K562 (cell line): Measurements from ENCODE around the gene TUBB2A. TPM values are rescaled to one million over a fixed set of nuclear protein-coding genes. Genes with fewer than 3 reads are reported as not detected.
A peak's percentile ranks its signal among the peaks of the same experiment; 100 is the strongest.

Experiments used
- ARNT ChIP-seq, 2 experiments: fragments of 450-650 bp; IDR thresholded peaks; 2 replicates each; pipeline ENCODE4 v1.6.1; 2016; ENCODE audit warnings: mild to moderate bottlenecking in 1 of 2
- ATF1 ChIP-seq, 2 experiments: fragments of 450-650 bp in 1 of 2; IDR thresholded peaks; 2 replicates each; pipeline ENCODE4 v1.6.1; 2016; ENCODE audit warnings: missing compliant biosample characterization in 1 of 2, missing genetic modification characterization in 1 of 2
- BHLHE40 ChIP-seq: IDR thresholded peaks from 2 replicates; pipeline ENCODE4 v1.6.1; 2011; ENCODE audit warnings: low read length, improper control_type of control experiment
- CEBPG ChIP-seq, 3 experiments: fragments of 200-800 bp in 1 of 3; sonication (Bioruptor generic) in 1 of 3; sonication (generic) in 1 of 3; formaldehyde crosslinking in 1 of 3; IDR thresholded peaks in 2 of 3; conservative IDR thresholded peaks in 1 of 3; 2 replicates each; pipeline versions ENCODE4 v1.6.1 to v1.8.0; 2016 to 2022; ENCODE audit warnings: missing compliant biosample characterization in 2 of 3, missing genetic modification characterization in 2 of 3, mild to moderate bottlenecking in 1 of 3, missing genetic modification reagents in 1 of 3
- ETV6 ChIP-seq, 3 experiments: fragments of 150-350 bp in 1 of 3; sonication (generic) in 1 of 3; formaldehyde crosslinking in 1 of 3; IDR thresholded peaks; 2 replicates each; pipeline versions ENCODE4 v1.6.1 to v1.8.0; 2014 to 2022; ENCODE audit warnings: borderline replicate concordance in 2 of 3, low read depth in 2 of 3, antibody characterized with exemption in 1 of 3, low read length in 1 of 3, mild to moderate bottlenecking in 1 of 3, missing genetic modification reagents in 1 of 3
- GATAD2B ChIP-seq: fragments of 450-650 bp; IDR thresholded peaks from 2 replicates; pipeline ENCODE4 v1.6.1; 2017; ENCODE audit warnings: mild to moderate bottlenecking, borderline replicate concordance
- IRF2 ChIP-seq: sonication (generic); formaldehyde crosslinking; IDR thresholded peaks from 2 replicates; pipeline ENCODE4 v1.8.1; 2022; ENCODE audit warnings: mild to moderate bottlenecking, missing genetic modification reagents
- KAT2B ChIP-seq: IDR thresholded peaks from one replicate; pipeline ENCODE4 v1.6.1; 2012; ENCODE audit warnings: low read depth, mild to moderate bottlenecking, control low read depth, inconsistent platforms, low read length, moderate library complexity
- KDM1A ChIP-seq, 2 experiments: fragments of 450-650 bp; IDR thresholded peaks; 2 replicates each; pipeline ENCODE4 v1.6.1; 2016; ENCODE audit warnings: mild to moderate bottlenecking in 2 of 2
- L3MBTL2 ChIP-seq: fragments of 450-650 bp; IDR thresholded peaks from 2 replicates; pipeline ENCODE4 v1.6.1; 2016; ENCODE audit warnings: mild to moderate bottlenecking, moderate library complexity
- MYC ChIP-seq, 2 experiments: fragments of 250-450 bp in 1 of 2; sonication (Bioruptor Pico) in 1 of 2; IDR thresholded peaks; 2 replicates each; pipeline versions ENCODE4 v1.5.1 to v1.6.1; 2012 to 2021; ENCODE audit warnings: low read depth in 2 of 2, borderline replicate concordance in 1 of 2, improper control_type of control experiment in 1 of 2, low read length in 1 of 2, mild to moderate bottlenecking in 1 of 2, moderate library complexity in 1 of 2
- POLR2AphosphoS2 ChIP-seq: IDR thresholded peaks from 2 replicates; pipeline ENCODE4 v1.6.1; 2012; ENCODE audit warnings: low read length, improper control_type of control experiment
- PRPF4 ChIP-seq: fragments of 200-400 bp; formaldehyde crosslinking; IDR thresholded peaks from one replicate; pipeline ENCODE4 v1.6.1; 2017; ENCODE audit warnings: low read length, low read depth, mild to moderate bottlenecking; ENCODE audit not compliant: insufficient read depth, poor library complexity, severe bottlenecking
- ZNF436 ChIP-seq: fragments of 250-450, 450-650 bp; sonication (Bioruptor Pico); formaldehyde crosslinking; IDR thresholded peaks from 2 replicates; pipeline ENCODE4 v1.7.0; 2020; ENCODE audit warnings: mild to moderate bottlenecking
- ZNF766 ChIP-seq: fragments of 200-800 bp; sonication (Bioruptor generic); conservative IDR thresholded peaks from 2 replicates; pipeline ENCODE4 v1.6.1; 2016; ENCODE audit warnings: missing genetic modification characterization, missing compliant biosample characterization
- polyA plus RNA-seq, 8 experiments: library from polyadenylated mRNA; depleted of rRNA in 4 of 8; stranded (reverse) in 5 of 8; unstranded in 3 of 8; fragments of >200 nt; fragmentation: Nextera tagmentation in 2 of 8; fragmentation: Illumina TruSeq in 1 of 8; extraction: Ambion mirVana in 2 of 8; extraction: Trizol in 1 of 8; gene quantifications; 2 replicates each; pipeline versions ENCODE4 v1.2.1 to v1.2.3, GENCODE V29; 2011 to 2014; ENCODE audit warnings: inconsistent platforms in 1 of 8, missing spikeins in 1 of 8
- total RNA-seq, 7 experiments: library from RNA; depleted of rRNA in 6 of 7; stranded (reverse); fragments of >200 nt in 6 of 7; fragmentation: Illumina TruSeq in 2 of 7; extraction: Trizol in 2 of 7; gene quantifications; 2 replicates each; pipeline versions ENCODE4 v1.2.1 to v1.2.3, GENCODE V29; 2011 to 2021; ENCODE audit warnings: low replicate concordance in 1 of 7
- TF ChIP-seq, protein P1 (sequence below), 3 experiments: IDR thresholded peaks in 2 of 3; conservative IDR thresholded peaks in 1 of 3; 2 replicates each; pipeline ENCODE4 v1.5.1; 2011 to 2012; ENCODE audit warnings: low read length in 3 of 3, mild to moderate bottlenecking in 3 of 3, control low read depth in 2 of 3, improper control_type of control experiment in 1 of 3, inconsistent platforms in 1 of 3, low read depth in 1 of 3, mixed read lengths in 1 of 3, moderate library complexity in 1 of 3; ENCODE audit not compliant: insufficient read depth in 2 of 3
- TF ChIP-seq, protein P2 (sequence below): sonication (generic); formaldehyde crosslinking; IDR thresholded peaks from 2 replicates; pipeline ENCODE4 v1.8.0; 2022; ENCODE audit warnings: missing genetic modification reagents, mild to moderate bottlenecking, moderate library complexity, borderline replicate concordance
- TF ChIP-seq, protein P3 (sequence below): sonication (generic); formaldehyde crosslinking; IDR thresholded peaks from 2 replicates; pipeline ENCODE4 v1.8.1; 2023; ENCODE audit warnings: mild to moderate bottlenecking, missing genetic modification reagents
- TF ChIP-seq, protein P4 (sequence below): IDR thresholded peaks from 2 replicates; pipeline ENCODE4 v1.6.1; 2014; ENCODE audit warnings: antibody characterized with exemption

TUBB2A gene
- total and polyA plus RNA-seq, 9 of the 15 experiments (the other 6 are each of a cell fraction or from before 2014, with no cell fraction given), result 3.6 to 92.1 (median 45.6) TPM

DNA sequence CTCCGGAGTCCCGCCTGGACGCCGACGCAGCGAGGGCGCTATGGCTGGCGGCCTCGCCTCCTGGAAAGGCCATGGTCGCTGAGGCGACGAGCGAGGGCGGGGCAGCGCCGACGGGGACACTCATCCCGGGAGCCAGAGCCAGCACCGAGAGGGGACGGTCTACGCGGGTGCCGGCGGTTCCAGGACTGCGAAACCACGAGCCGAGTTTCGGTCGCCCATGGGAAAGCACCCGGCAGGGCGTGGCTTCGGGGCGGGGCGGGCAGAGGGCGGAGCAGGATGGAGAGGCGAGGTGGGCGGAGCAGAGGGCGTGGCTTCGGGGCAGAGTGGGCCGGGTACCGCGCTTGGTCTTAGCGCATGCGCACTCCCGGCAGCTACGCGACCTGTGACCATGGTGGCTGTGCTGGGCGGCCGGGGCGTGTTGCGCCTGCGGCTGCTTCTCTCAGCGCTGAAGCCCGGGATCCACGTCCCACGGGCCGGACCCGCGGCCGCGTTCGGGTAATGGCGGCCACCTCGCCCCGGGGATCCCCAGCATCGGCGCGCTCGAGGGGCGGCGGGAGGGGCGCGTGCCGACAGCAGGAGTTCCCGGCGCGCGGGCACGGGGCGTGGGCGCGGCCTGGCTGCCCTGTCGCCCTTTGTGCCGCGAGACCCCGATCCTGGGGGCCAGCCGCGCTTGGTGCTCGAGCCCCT, 38.8 kb downstream of the TUBB2A start, which contains the start of gene BPHL (continued):
- TF ChIP-seq, protein P1, sequence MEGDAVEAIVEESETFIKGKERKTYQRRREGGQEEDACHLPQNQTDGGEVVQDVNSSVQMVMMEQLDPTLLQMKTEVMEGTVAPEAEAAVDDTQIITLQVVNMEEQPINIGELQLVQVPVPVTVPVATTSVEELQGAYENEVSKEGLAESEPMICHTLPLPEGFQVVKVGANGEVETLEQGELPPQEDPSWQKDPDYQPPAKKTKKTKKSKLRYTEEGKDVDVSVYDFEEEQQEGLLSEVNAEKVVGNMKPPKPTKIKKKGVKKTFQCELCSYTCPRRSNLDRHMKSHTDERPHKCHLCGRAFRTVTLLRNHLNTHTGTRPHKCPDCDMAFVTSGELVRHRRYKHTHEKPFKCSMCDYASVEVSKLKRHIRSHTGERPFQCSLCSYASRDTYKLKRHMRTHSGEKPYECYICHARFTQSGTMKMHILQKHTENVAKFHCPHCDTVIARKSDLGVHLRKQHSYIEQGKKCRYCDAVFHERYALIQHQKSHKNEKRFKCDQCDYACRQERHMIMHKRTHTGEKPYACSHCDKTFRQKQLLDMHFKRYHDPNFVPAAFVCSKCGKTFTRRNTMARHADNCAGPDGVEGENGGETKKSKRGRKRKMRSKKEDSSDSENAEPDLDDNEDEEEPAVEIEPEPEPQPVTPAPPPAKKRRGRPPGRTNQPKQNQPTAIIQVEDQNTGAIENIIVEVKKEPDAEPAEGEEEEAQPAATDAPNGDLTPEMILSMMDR (IDR thresholded peaks at IDR 0.05 in 2 of 3, conservative IDR thresholded peaks at IDR 0.05 in 1 of 3; ENCODE audit: insufficient read depth in 2 of 3, low read depth in 1 of 3, low read length in 3 of 3), result no peak
- TF ChIP-seq BHLHE40 (peak; percentile 16; the same call in 1 of the 2 replicates), ARNT (IDR thresholded peaks at IDR 0.05) (no peak), KAT2B (no peak), CEBPG (CRISPR knock-in tag; IDR thresholded peaks at IDR 0.05) (no peak), CEBPG (tag; conservative IDR thresholded peaks at IDR 0.05 in 1 of 2, IDR thresholded peaks at IDR 0.05 in 1 of 2) (no peak), MYC (IDR thresholded peaks at IDR 0.05; ENCODE audit: low read depth, low read length) (peak; percentile 40; the same call in 1 of the 2 replicates), MYC (CRISPR knock-in tag; IDR thresholded peaks at IDR 0.05; ENCODE audit: borderline replicate concordance, low read depth) (peak; percentile 70; the same call in 1 of the 2 replicates), IRF2 (CRISPR knock-in tag) (no peak), L3MBTL2 (peak; percentile 81), ATF1 (CRISPR knock-in tag; IDR thresholded peaks at IDR 0.05) (no peak), ATF1 (tag; IDR thresholded peaks at IDR 0.05) (peak; percentile 78), ZNF766 (CRISPR knock-in tag) (no peak), POLR2AphosphoS2 (peak; percentile 63; the same call in 1 of the 2 replicates), ZNF436 (CRISPR knock-in tag) (no peak), ETV6 (IDR thresholded peaks at IDR 0.05; ENCODE audit: borderline replicate concordance in 1 of 2, low read depth in 2 of 2, low read length in 1 of 2) (no peak), ETV6 (CRISPR knock-in tag; IDR thresholded peaks at IDR 0.05; ENCODE audit: borderline replicate concordance) (0 out of 2 replicates have a peak, but pooled peaks have one; percentile 10), GATAD2B (peak; percentile 76), PRPF4 (peak; percentile 66), KDM1A (IDR thresholded peaks at IDR 0.05) (no peak)
- TF ChIP-seq, protein P2, sequence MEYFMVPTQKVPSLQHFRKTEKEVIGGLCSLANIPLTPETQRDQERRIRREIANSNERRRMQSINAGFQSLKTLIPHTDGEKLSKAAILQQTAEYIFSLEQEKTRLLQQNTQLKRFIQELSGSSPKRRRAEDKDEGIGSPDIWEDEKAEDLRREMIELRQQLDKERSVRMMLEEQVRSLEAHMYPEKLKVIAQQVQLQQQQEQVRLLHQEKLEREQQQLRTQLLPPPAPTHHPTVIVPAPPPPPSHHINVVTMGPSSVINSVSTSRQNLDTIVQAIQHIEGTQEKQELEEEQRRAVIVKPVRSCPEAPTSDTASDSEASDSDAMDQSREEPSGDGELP, result peak; percentile 90
- TF ChIP-seq, protein P3, sequence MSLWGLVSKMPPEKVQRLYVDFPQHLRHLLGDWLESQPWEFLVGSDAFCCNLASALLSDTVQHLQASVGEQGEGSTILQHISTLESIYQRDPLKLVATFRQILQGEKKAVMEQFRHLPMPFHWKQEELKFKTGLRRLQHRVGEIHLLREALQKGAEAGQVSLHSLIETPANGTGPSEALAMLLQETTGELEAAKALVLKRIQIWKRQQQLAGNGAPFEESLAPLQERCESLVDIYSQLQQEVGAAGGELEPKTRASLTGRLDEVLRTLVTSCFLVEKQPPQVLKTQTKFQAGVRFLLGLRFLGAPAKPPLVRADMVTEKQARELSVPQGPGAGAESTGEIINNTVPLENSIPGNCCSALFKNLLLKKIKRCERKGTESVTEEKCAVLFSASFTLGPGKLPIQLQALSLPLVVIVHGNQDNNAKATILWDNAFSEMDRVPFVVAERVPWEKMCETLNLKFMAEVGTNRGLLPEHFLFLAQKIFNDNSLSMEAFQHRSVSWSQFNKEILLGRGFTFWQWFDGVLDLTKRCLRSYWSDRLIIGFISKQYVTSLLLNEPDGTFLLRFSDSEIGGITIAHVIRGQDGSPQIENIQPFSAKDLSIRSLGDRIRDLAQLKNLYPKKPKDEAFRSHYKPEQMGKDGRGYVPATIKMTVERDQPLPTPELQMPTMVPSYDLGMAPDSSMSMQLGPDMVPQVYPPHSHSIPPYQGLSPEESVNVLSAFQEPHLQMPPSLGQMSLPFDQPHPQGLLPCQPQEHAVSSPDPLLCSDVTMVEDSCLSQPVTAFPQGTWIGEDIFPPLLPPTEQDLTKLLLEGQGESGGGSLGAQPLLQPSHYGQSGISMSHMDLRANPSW (CRISPR knock-in tag), result no peak; the same call in 1 of the 2 replicates
- TF ChIP-seq, protein P4, sequence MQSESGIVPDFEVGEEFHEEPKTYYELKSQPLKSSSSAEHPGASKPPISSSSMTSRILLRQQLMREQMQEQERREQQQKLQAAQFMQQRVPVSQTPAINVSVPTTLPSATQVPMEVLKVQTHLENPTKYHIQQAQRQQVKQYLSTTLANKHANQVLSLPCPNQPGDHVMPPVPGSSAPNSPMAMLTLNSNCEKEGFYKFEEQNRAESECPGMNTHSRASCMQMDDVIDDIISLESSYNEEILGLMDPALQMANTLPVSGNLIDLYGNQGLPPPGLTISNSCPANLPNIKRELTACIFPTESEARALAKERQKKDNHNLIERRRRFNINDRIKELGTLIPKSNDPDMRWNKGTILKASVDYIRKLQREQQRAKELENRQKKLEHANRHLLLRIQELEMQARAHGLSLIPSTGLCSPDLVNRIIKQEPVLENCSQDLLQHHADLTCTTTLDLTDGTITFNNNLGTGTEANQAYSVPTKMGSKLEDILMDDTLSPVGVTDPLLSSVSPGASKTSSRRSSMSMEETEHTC, result peak; percentile 48
